Fibroblast of skin of back (primary cell): ENCODE measurements around the gene ICA1.
"Not testable (repeated sequence)": the region's sequence is repeated elsewhere in the genome, so short reads cannot be mapped to it uniquely, and the experiment has no call there.

Source experiments
- DNase-seq: peaks from one replicate; pipeline ENCODE4 v3.0.0-alpha.2; 2013

Gene ICA1

DNA sequence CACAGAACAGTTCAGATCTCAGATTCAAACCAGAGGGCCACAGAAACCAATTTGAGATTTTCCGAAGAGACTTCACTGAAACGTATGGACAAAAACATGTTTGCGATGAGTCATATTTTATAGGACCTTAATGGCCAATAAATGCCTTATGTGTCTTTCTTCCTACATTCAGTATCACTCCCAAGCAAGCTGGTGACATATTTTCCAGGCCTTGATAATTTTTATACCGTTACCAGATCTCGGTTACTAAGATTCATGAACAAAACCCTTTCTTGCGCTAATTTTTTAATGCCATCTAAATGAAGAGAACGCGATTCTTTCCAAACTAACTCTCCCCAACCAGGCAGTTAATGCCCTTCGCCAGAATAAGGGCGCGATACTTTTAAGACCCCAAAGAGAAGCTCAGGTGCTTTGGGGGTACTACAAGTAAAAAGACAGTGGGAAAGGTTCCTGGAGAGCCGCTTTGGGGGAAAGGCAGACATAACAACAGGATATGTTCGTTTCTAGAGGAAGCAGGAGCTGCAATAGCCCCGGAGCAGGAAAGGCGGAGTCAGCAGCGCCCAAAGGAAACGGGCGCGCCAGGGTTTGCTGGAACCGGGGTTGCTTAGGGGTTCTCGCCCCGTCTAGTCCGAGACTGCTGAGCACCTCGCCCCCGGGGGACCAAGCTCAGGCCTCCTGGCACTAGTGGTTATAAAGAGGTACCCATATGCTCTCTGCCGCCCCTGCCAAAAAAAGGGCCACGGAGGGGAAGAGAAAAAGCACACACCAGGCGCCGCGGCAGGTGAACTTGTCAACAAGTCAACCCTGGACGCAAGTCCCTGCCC, 884 bp downstream of the ICA1 start:
- no peak for DNase-seq

DNA sequence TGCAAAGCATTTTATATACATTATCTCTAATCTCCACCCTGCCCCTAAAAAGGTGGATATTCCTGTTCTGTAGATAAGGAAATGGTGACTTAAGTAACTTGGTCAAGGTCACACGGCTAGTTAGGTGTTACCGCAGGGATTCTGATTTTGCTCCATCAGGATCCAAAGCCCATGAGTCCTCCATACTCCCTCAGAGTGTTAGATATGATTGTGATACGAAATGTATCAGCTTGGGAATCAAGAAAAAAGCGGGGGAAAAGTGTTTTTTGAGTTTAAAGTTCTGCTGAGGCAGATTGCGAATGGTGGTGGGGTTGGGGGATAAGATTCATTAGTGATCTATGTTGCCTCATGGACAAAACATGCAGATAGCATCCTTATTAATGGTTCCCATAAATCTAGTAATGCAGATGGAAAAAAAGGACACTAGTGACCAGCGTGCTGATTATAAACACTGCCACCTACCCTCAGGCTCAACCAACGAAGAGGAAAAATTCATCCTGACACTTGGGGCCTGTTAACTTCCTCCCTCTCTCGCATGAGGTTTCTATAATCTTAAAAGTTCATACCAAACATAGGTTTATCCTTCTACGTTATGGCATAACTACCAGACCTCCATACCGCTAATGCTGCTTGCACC, 2.3 kb downstream of the ICA1 start:
- no peak for DNase-seq

GRCh38 chr7:8258734-8259133, 3.2 kb downstream of the ICA1 start:
- no peak for DNase-seq

DNA sequence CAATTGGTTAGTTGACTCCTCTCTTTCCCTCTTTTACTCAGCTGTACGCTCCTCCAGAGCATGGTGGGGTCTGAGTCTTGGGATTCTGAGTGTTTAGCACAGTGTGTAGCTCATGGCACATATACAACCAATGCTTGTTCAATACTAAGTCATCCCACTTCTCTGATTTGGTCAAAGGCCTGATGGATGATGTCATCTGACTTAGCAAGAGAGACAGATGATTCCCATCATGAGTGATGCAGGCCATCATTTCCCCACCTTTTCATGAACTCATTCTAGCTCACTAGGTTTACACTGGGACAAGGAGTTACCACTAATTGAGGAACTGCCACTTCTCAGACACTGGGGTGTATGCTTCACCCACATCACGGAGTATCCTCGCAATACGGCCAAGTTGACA, 3.8 kb downstream of the ICA1 start:
- no peak for DNase-seq

- DNase-seq = no peak
These were observed 6.0 kb downstream of the ICA1 start for GRCh38 chr7:8255680-8256655.

DNA sequence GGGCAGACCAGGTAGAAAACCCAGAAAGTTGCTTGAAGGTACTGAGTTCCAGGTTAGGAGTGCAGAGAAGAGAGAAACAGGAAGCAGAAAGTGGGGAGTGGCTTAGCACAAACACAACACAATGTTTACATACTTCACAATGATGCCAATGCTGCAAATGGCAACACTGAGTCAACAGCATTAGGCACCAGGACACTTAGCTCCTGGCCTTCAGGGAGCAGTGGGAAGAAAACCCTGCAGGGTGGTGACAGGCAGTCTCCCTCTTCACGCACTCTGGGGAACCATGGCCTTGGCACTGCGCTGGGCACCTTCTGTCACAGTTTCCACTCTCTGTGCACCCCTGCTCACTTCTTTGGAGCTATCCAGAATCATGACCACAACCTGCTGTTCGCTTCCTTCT, 7.3 kb downstream of the ICA1 start:
- no peak for DNase-seq

- no peak for DNase-seq
These were observed 7.8 kb downstream of the ICA1 start for GRCh38 chr7:8254215-8254614.

- no peak for DNase-seq
These were observed 10.8 kb downstream of the ICA1 start for GRCh38 chr7:8251195-8251594.

- no peak for DNase-seq
These were observed 11.4 kb downstream of the ICA1 start for GRCh38 chr7:8250547-8250946.

- DNase-seq = no peak
These were observed 12.8 kb downstream of the ICA1 start for GRCh38 chr7:8249121-8249520.

DNA sequence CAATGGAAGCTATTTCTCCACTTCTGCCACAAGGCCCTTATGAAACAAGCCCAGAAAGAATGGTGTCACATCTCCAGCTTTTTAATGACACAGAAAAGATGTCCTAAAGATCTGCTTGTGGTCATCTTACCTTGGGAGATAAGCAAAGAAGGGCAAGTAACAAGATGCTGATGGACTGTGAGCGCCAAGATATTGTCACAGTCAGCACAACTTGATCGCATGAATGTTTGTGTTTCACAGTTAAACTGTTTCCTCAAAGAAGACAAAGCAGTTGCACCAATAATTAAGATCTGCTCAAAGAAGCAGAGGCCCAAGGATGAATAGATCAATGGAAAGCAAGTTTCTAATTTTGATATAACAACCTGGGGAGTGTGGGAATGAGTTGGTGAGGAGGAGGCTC, 15.9 kb downstream of the ICA1 start:
- DNase-seq = no peak

- not testable (repeated sequence) for DNase-seq
These were observed 16.9 kb downstream of the ICA1 start for GRCh38 chr7:8245032-8245431.

GRCh38 chr7:8243059-8243458, 18.9 kb downstream of the ICA1 start:
- DNase-seq = not testable (repeated sequence)

DNA sequence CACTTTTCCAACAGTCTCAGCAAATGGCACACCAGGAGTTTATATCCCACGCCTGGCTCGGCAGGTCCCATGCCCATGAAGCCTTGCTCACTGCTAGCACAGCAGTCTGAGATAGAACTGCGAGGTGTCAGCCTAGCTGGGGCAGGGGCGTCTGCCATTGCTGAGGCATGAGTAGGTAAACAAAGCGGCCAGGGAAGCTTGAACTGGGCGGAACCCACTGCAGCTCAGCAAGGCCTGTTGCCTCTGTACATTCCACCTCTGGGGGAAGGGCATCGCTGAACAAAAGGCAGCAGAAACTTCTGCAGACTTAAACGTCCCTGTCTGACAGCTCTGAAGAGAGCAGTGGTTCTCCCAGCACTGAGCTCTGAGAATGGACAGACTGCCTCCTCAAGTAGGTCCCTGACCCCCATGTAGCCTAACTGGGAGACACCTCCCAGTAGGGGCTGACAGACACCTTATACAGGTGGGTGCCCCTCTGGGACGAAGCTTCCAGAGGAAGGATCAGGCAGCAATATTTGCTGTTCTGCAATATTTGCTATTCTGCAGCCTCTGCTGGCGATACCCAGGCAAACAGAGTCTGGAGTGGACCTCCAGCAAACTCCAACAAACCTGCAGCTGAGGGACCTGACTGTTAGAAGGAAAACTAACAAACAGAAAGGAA, 22.1 kb downstream of the ICA1 start:
- not testable (repeated sequence) for DNase-seq

GRCh38 chr7:8236780-8237407, 25.1 kb downstream of the ICA1 start:
- no peak for DNase-seq

DNA sequence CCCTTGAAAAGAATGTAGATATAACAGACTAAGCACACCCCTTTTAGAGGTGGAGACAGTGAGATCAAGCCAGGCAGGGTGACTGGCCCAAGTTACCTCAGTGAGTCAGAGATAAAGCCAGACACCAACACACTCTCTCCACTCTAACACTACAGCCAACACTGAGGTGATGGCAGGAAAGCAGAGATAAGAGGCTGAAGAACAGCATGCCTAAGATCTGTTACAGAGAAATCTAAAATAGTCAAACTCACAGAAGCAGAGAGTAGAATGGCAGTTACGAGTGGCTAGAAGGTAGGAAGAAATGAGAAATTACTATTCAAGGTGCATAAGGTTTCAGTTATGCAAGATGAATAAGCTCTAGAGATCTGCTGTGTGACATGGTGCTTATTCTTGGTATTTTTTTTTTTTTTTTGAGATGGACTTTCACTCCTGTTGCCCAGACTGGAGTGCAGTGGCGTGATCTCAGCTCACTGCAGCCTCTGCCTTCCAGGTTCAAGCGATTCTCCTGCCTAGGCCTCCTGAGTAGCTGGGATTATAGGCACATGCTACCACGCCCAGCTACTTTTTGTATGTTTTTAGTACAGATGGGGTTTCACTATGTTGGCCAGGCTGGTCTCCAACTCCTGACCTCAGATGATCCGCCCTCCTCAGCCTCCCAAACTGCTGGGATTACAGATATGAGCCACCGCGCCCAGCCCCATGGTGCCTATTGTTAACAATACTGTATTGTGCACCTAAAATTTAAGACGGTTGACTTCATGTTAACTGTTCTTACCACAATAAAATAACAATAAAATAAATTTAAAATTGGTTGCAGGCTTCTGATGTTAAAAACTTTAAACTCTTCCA, 28.7 kb downstream of the ICA1 start:
- DNase-seq = no peak

DNA sequence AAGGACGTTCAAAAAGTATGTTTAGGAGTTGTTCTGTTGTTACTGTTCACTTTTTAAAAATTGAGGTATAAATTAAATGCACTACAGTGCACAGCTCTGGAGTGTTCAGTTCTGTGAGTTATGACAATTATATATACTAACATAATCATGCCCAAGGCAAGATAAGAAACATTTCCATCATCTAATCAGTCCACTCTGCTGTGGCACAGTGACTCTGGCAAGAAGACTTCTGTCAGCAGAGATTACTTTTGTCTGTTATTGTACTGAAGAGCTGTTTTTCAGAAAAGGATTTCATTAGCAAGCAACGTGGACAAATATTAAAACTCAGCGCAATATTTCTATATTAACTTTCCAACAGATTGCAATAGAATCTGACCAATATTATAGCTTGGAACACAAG, 32.0 kb downstream of the ICA1 start:
- no peak for DNase-seq

DNA sequence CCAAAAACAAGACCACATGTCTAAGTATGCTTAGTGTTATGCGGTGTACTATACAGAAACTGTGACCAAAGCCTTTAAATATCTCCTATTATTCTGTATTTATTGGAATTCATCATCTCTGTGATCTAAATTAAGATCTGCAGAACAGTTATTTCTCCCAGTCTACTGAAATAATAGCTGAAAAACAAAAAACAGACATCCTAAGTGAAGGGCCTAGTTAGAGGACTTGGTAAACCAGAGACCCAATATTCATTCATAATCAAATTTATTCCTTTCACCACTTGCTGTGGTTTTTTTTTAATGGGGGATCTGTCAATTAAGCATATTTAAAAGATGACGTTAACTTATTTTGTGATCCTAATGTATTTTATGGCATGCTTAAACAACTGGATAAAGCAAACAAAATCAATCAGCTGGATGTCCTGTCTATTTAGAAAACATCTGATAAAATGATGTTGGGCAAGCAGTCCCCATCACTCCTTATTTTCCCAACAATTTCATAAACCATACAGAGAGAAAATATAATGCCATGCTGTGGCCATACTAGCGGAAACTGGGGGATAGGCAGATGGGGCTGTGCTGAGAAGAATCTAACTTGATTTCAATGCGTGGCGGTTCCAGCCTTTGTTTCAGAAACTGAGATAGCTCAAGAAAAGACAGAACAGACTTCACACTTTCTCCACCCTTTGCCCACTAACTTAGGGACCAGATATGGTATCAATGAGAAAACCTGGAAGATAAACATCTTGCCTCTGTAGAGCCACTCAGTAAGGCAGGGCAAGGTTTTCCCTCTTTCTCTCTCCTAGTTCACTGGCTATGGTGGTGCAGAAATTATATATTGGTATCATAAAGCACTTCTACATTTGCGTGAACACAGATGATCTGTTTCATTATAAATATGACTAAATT, 32.9 kb downstream of the ICA1 start:
- no peak for DNase-seq

GRCh38 chr7:8228068-8228467, 33.9 kb downstream of the ICA1 start:
- no peak for DNase-seq

DNA sequence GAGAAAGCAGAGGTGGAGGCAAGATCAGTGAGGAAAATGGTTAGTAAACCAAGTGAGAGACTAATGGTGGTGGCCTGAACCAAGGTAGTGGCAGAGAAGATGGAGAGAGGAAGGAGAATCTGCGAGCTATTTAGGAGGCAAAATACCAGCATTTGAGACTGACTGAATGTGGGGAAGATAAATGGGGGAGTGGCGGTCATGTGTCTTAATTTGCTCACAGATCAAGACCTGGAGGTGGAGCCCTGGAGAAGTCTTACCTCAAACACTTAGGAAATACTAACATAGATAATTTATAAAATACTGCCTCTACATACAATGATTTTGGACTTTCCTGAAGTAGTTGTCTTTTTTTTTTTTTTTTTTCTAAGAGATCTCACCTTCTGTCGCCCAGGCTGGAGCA, 34.7 kb downstream of the ICA1 start:
- no peak for DNase-seq
